ENCODE measurements around the gene RAB21.

DNA sequence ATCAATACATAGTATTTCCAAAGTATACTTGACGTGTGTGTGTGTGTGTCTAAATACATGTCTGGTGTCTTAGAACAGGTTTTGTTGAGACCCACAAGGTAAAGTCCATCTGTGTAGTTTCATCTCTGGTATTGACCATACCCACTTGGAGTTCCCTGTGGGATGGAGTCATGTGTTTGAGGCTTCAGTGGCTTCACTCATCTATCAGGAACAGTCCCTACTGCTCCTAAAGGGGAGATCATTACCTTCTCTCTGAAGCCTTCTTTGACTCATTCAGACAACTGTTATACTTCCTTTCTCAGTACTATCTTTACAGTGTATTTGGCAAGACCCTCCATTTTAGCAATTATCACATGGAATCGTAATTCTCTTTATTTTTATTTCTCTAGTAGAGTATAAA, 14.2 kb downstream of the RAB21 start:
- TF ChIP-seq, protein P1, sequence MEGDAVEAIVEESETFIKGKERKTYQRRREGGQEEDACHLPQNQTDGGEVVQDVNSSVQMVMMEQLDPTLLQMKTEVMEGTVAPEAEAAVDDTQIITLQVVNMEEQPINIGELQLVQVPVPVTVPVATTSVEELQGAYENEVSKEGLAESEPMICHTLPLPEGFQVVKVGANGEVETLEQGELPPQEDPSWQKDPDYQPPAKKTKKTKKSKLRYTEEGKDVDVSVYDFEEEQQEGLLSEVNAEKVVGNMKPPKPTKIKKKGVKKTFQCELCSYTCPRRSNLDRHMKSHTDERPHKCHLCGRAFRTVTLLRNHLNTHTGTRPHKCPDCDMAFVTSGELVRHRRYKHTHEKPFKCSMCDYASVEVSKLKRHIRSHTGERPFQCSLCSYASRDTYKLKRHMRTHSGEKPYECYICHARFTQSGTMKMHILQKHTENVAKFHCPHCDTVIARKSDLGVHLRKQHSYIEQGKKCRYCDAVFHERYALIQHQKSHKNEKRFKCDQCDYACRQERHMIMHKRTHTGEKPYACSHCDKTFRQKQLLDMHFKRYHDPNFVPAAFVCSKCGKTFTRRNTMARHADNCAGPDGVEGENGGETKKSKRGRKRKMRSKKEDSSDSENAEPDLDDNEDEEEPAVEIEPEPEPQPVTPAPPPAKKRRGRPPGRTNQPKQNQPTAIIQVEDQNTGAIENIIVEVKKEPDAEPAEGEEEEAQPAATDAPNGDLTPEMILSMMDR (conservative IDR thresholded peaks at IDR 0.05; ENCODE audit: low read depth, low read length) = no peak
- no peak for TF ChIP-seq EZH2 (IDR thresholded peaks at IDR 0.05; ENCODE audit: low read length, unreplicated experiment)
- TF ChIP-seq EZH2phosphoT487 (IDR thresholded peaks at IDR 0.05; ENCODE audit: borderline replicate concordance, low read length) = no peak

All from PC-3 (cell line).